SK-N-SH (cell line): ENCODE measurements around the gene PLD4. TPM values are rescaled to one million over a fixed set of nuclear protein-coding genes. Genes with fewer than 3 reads are reported as not detected.

Source experiments
- CTCF ChIA-PET: fragments of 300-600, 350-600 bp; formaldehyde crosslinking; extraction: SDS; loops from one replicate; lab custom pipeline; 2021; lab: Yijun Ruan, JAX
- POLR2A ChIA-PET: fragments of 350-600 bp; sonication (Branson Sonifier 250); formaldehyde crosslinking; extraction: SDS; loops from one replicate; lab custom pipeline; 2020; ENCODE audit warnings: antibody characterized with exemption, inconsistent platforms; lab: Yijun Ruan, JAX
- DNase-seq: peaks from one replicate; pipeline ENCODE4 v3.0.0; 2012
- H2AFZ ChIP-seq: fragments of 200-600 bp; sonication (generic); 2 replicates; pipeline ENCODE4 v1.8.1; 2016; ENCODE audit warnings: antibody characterized with exemption, mild to moderate bottlenecking, low read depth
- H3F3A ChIP-seq: fragments of 200-600 bp; sonication (generic); replicated peaks from 2 replicates; pipeline ENCODE3; 2016; ENCODE audit warnings: antibody characterized with exemption, mild to moderate bottlenecking; ENCODE audit not compliant: insufficient read depth
- H3K27ac ChIP-seq, 2 experiments: fragments of 200-500 bp in 1 of 2; fragments of 200-600 bp in 1 of 2; sonication (Bioruptor generic) in 1 of 2; sonication (generic), shearing (Covaris generic) in 1 of 2; 2 replicates each; pipeline versions ENCODE4 v1.5.1 to v1.6.1; 2014 to 2016; ENCODE audit warnings: low read depth in 2 of 2, inconsistent platforms in 1 of 2, low read length in 1 of 2, mild to moderate bottlenecking in 1 of 2, mixed read lengths in 1 of 2
- H3K27me3 ChIP-seq: fragments of 200-600 bp; sonication (generic), shearing (Covaris generic); 2 replicates; pipeline ENCODE4 v1.6.1; 2016; ENCODE audit warnings: mixed run types; ENCODE audit not compliant: insufficient read depth
- H3K36me3 ChIP-seq, 2 experiments: fragments of 200-500 bp in 1 of 2; fragments of 200-600 bp in 1 of 2; sonication (Bioruptor generic) in 1 of 2; sonication (generic) in 1 of 2; replicated peaks in 1 of 2; 2 replicates each; pipeline versions ENCODE3 to v1.5.1; 2014 to 2016; ENCODE audit warnings: low read length in 1 of 2, mild to moderate bottlenecking in 1 of 2; ENCODE audit not compliant: insufficient read depth in 2 of 2, control insufficient read depth in 1 of 2
- H3K4me1 ChIP-seq, 2 experiments: fragments of 200-500 bp in 1 of 2; fragments of 200-600 bp in 1 of 2; sonication (Bioruptor generic) in 1 of 2; sonication (generic), shearing (Covaris generic) in 1 of 2; 2 replicates each; pipeline versions ENCODE4 v1.5.1 to v1.6.1; 2014 to 2016; ENCODE audit warnings: low read depth in 1 of 2, low read length in 1 of 2, mixed run types in 1 of 2; ENCODE audit not compliant: insufficient read depth in 2 of 2, control insufficient read depth in 1 of 2
- H3K4me2 ChIP-seq: fragments of 200-600 bp; sonication (generic), shearing (Covaris generic); 2 replicates; pipeline ENCODE4 v1.6.1; 2017; ENCODE audit warnings: mixed run types
- H3K4me3 ChIP-seq, 2 experiments: fragments of 200-500 bp in 1 of 2; fragments of 200-600 bp in 1 of 2; sonication (Bioruptor generic) in 1 of 2; sonication (generic), shearing (Covaris generic) in 1 of 2; 2 replicates each; pipeline versions ENCODE4 v1.5.1 to v1.8.1; 2014 to 2016; ENCODE audit warnings: low read depth in 2 of 2, inconsistent platforms in 1 of 2, low read length in 1 of 2, mild to moderate bottlenecking in 1 of 2, mixed read lengths in 1 of 2, moderate library complexity in 1 of 2
- H3K79me2 ChIP-seq: fragments of 200-600 bp; sonication (generic); 2 replicates; pipeline ENCODE4 v1.8.1; 2017; ENCODE audit warnings: mild to moderate bottlenecking; ENCODE audit not compliant: insufficient read depth
- H3K9ac ChIP-seq: fragments of 200-600 bp; sonication (generic); 2 replicates; pipeline ENCODE4 v1.6.1; 2017; ENCODE audit warnings: mixed run types
- H3K9me2 ChIP-seq: fragments of 200-600 bp; sonication (generic); 2 replicates; pipeline ENCODE4 v1.6.1; 2017; ENCODE audit warnings: mixed run types
- H3K9me3 ChIP-seq: fragments of 200-600 bp; sonication (generic); 2 replicates; pipeline ENCODE4 v1.6.1; 2017; ENCODE audit warnings: mixed run types, mild to moderate bottlenecking, moderate library complexity
- H4K20me1 ChIP-seq: fragments of 200-600 bp; sonication (generic); 2 replicates; pipeline ENCODE4 v1.6.1; 2017; ENCODE audit warnings: mild to moderate bottlenecking, mixed run types; ENCODE audit not compliant: insufficient read depth
- CHD2 ChIP-seq: fragments of 150-350 bp; IDR thresholded peaks from 2 replicates; pipeline ENCODE4 v1.6.1; 2018; ENCODE audit warnings: low read length; ENCODE audit not compliant: partially characterized antibody
- ELF1 ChIP-seq: IDR thresholded peaks from 2 replicates; pipeline ENCODE4 v1.4.0; 2012
- EP300 ChIP-seq, 2 experiments: IDR thresholded peaks; 2 replicates each; pipeline versions ENCODE4 v1.4.0 to v1.6.1; 2012; ENCODE audit warnings: borderline replicate concordance in 1 of 2, low read depth in 1 of 2, low read length in 1 of 2
- FOSL2 ChIP-seq: IDR thresholded peaks from 2 replicates; pipeline ENCODE4 v1.4.0; 2012; ENCODE audit warnings: low read depth, mild to moderate bottlenecking, moderate library complexity, borderline replicate concordance
- FOXM1 ChIP-seq: IDR thresholded peaks from 2 replicates; pipeline ENCODE4 v1.4.0; 2012; ENCODE audit warnings: low read depth, mild to moderate bottlenecking
- JUND ChIP-seq: IDR thresholded peaks from 2 replicates; pipeline ENCODE4 v1.4.0; 2012
- MEF2A ChIP-seq: IDR thresholded peaks from 2 replicates; pipeline ENCODE4 v1.4.0; 2012; ENCODE audit warnings: low read depth, borderline replicate concordance
- NFIC ChIP-seq: IDR thresholded peaks from 2 replicates; pipeline ENCODE4 v1.4.0; 2012; ENCODE audit warnings: borderline replicate concordance
- NRF1 ChIP-seq: IDR thresholded peaks from 2 replicates; pipeline ENCODE4 v1.6.1; 2012; ENCODE audit warnings: low read depth, mild to moderate bottlenecking, low read length
- POLR2AphosphoS5 ChIP-seq: IDR thresholded peaks from 2 replicates; pipeline ENCODE4 v1.6.1; 2012; ENCODE audit warnings: low read depth, low read length
- RAD21 ChIP-seq: IDR thresholded peaks from 2 replicates; pipeline ENCODE4 v1.6.1; 2012; ENCODE audit warnings: mild to moderate bottlenecking, low read length
- SIN3A ChIP-seq: IDR thresholded peaks from 2 replicates; pipeline ENCODE4 v1.6.1; 2012; ENCODE audit warnings: low read depth, mild to moderate bottlenecking, low read length, moderate library complexity, borderline replicate concordance
- SMC3 ChIP-seq: IDR thresholded peaks from 2 replicates; pipeline ENCODE4 v1.6.1; 2012; ENCODE audit warnings: low read depth, low read length, improper control_type of control experiment
- TAF1 ChIP-seq: IDR thresholded peaks from 2 replicates; pipeline ENCODE4 v1.6.1; 2012; ENCODE audit warnings: low read depth, mild to moderate bottlenecking, low read length, moderate library complexity, borderline replicate concordance
- TCF12 ChIP-seq: IDR thresholded peaks from 2 replicates; pipeline ENCODE4 v1.4.0; 2012
- YY1 ChIP-seq: IDR thresholded peaks from 2 replicates; pipeline ENCODE4 v1.4.0; 2012; ENCODE audit warnings: low read depth, mild to moderate bottlenecking
- ZBTB33 ChIP-seq: IDR thresholded peaks from 2 replicates; pipeline ENCODE4 v1.4.0; 2012; ENCODE audit warnings: low read depth, borderline replicate concordance
- WGBS: methylation state at CpG from one replicate; pipeline ENCODE4 v1.1.6; 2017; ENCODE audit warnings: low lambda C conversion rate; 5-methylcytosine and 5-hydroxymethylcytosine counted together
- polyA plus RNA-seq, 3 experiments: library from polyadenylated mRNA; depleted of rRNA; stranded (reverse); fragments of >200 nt; gene quantifications; 2 replicates each; pipeline ENCODE4 v1.2.3, GENCODE V29; 2012
- TF ChIP-seq, protein P1 (sequence below): IDR thresholded peaks from 2 replicates; pipeline ENCODE4; 2012
- TF ChIP-seq, protein P2 (sequence below): IDR thresholded peaks from 2 replicates; pipeline ENCODE4 v1.4.0; 2012; ENCODE audit warnings: low read depth, borderline replicate concordance
- TF ChIP-seq, protein P3 (sequence below): fragments of 150-350 bp; IDR thresholded peaks from 2 replicates; pipeline ENCODE4 v1.6.1; 2017; ENCODE audit warnings: antibody characterized with exemption, low read length, low read depth, borderline replicate concordance

PLD4 gene
- polyA plus RNA-seq, 1 of the 3 experiments (the other 2 are of a cell fraction) = 0.02 TPM

DNA sequence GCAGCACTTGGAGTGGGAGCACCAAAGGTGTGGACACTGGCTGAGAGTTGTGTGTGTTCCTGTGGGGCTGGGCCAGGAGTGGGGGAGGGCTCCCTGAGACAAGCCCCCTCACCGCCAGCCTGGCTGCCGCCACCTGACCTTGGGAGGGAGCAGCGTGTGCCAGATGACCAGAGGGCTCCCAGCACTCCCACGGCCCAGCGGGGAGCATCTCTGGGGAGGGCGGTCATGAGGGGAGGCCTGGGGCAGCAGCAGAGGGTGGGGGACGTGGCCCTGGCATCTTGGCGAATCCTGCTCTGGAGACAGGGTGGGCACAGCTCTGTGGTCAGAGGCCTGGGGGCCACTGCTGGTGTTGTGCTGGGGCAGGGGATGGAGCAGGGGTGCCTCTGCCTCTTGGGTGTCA lies 48.9 kb upstream of the PLD4 start:
- WGBS = no CpG with 5 or more reads among the region's 8 CpGs
- DNase-seq = no peak
- Histone ChIP-seq H4K20me1 (peaks cover 56% of the 10 kb centered on the region), H3F3A (no peaks in the 10 kb centered on the region), H3K4me2 (no peak overlapping the region), H3K9me3 (no peaks in the 10 kb centered on the region), H3K9ac (no peak overlapping the region), H3K27ac (no peak overlapping the region), H3K4me1 (peaks cover 0 to 9% of the 10 kb centered on the region in 2 experiments; a peak in 1 of 4 replicates), H3K9me2 (no peaks in the 10 kb centered on the region), H3K36me3 (peaks cover 0 to 9% of the 10 kb centered on the region in 2 experiments), H3K27me3 (no peaks in the 10 kb centered on the region), H2AFZ (no peak overlapping the region), H3K79me2 (peaks cover 25% of the 10 kb centered on the region), H3K4me3 (no peak overlapping the region)
- POLR2A ChIA-PET = no interaction called here
- no peak for TF ChIP-seq CHD2
- no peak for TF ChIP-seq FOSL2
- no peak for TF ChIP-seq POLR2AphosphoS5
- TF ChIP-seq, protein P1, sequence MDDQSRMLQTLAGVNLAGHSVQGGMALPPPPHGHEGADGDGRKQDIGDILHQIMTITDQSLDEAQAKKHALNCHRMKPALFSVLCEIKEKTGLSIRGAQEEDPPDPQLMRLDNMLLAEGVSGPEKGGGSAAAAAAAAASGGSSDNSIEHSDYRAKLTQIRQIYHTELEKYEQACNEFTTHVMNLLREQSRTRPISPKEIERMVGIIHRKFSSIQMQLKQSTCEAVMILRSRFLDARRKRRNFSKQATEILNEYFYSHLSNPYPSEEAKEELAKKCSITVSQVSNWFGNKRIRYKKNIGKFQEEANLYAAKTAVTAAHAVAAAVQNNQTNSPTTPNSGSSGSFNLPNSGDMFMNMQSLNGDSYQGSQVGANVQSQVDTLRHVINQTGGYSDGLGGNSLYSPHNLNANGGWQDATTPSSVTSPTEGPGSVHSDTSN = no peak
- TF ChIP-seq YY1 = no peak
- TF ChIP-seq NRF1 = no peak
- TF ChIP-seq SMC3 = no peak
- TF ChIP-seq JUND = no peak
- TF ChIP-seq NFIC = no peak
- TF ChIP-seq, protein P2, sequence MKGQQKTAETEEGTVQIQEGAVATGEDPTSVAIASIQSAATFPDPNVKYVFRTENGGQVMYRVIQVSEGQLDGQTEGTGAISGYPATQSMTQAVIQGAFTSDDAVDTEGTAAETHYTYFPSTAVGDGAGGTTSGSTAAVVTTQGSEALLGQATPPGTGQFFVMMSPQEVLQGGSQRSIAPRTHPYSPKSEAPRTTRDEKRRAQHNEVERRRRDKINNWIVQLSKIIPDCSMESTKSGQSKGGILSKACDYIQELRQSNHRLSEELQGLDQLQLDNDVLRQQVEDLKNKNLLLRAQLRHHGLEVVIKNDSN = no peak
- TF ChIP-seq ZBTB33 = no peak
- TF ChIP-seq TCF12 = no peak
- TF ChIP-seq SIN3A = no peak
- TF ChIP-seq MEF2A = no peak
- TF ChIP-seq EP300 (IDR thresholded peaks at IDR 0.05; ENCODE audit: borderline replicate concordance in 1 of 2, low read depth in 1 of 2, low read length in 1 of 2) = no peak
- TF ChIP-seq RAD21 = no peak
- TF ChIP-seq, protein P3, sequence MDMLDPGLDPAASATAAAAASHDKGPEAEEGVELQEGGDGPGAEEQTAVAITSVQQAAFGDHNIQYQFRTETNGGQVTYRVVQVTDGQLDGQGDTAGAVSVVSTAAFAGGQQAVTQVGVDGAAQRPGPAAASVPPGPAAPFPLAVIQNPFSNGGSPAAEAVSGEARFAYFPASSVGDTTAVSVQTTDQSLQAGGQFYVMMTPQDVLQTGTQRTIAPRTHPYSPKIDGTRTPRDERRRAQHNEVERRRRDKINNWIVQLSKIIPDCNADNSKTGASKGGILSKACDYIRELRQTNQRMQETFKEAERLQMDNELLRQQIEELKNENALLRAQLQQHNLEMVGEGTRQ = no peak
- no peak for TF ChIP-seq ELF1
- TF ChIP-seq FOXM1 = no peak
- TF ChIP-seq TAF1 = no peak
- CTCF ChIA-PET = interaction anchor here (1.4 kb wide), 1 partner anchor 49 kb away, joined by 4 read pairs; no protein-coding TSS in a partner anchor
